ENCODE data around the gene NUDT3. TPM values are rescaled to one million over a fixed set of nuclear protein-coding genes. Genes with fewer than 3 reads are reported as not detected.
A peak's percentile ranks its signal among the peaks of the same experiment; 100 is the strongest.

The NUDT3 gene
- total and polyA plus RNA-seq, 9 of the 15 experiments (the other 6 are each of a cell fraction or from before 2014, with no cell fraction given) = 5.4 to 81.2 (median 56.4) TPM

DNA sequence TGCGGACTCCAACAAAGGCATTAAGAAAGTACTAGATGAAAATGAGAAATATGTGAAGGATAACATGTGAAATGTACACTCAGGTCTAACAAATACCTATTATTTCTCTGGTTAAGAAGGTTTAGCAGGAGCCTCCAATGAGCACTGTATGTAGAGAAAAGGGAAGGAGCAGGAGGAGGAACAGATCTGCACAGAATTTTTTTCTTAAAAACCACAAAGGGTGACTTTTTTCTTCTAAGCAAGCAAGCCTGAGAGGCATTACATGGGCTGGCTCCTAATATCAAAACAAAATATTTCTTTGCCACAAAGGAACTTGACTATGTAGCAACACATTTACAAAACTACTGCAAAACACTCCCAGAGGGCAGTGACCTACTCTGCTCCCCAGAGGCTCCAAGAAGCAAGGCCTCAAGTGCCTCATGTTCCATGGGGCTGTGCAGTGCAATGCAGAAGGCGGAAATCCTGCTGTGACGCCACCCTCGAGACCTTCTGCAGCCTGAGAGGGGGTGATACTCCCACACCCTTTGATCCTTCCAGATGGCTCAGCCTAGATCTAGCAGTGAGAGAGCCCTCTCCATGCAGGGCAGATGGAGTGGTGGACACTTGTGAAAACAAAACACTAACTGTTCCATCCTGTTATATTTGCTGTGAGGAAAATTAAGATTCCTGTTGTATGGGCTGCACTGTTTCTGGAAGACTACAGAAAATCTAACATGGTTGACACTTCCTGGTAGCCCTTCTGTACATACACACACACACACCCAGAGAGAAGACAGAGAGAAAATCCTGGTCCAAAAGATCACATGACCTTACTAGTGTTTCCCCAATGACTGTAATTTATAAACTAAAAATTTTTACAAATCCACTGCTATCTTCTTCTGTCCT, 107.7 kb downstream of the NUDT3 start (continued):
- TF ChIP-seq, protein P1, sequence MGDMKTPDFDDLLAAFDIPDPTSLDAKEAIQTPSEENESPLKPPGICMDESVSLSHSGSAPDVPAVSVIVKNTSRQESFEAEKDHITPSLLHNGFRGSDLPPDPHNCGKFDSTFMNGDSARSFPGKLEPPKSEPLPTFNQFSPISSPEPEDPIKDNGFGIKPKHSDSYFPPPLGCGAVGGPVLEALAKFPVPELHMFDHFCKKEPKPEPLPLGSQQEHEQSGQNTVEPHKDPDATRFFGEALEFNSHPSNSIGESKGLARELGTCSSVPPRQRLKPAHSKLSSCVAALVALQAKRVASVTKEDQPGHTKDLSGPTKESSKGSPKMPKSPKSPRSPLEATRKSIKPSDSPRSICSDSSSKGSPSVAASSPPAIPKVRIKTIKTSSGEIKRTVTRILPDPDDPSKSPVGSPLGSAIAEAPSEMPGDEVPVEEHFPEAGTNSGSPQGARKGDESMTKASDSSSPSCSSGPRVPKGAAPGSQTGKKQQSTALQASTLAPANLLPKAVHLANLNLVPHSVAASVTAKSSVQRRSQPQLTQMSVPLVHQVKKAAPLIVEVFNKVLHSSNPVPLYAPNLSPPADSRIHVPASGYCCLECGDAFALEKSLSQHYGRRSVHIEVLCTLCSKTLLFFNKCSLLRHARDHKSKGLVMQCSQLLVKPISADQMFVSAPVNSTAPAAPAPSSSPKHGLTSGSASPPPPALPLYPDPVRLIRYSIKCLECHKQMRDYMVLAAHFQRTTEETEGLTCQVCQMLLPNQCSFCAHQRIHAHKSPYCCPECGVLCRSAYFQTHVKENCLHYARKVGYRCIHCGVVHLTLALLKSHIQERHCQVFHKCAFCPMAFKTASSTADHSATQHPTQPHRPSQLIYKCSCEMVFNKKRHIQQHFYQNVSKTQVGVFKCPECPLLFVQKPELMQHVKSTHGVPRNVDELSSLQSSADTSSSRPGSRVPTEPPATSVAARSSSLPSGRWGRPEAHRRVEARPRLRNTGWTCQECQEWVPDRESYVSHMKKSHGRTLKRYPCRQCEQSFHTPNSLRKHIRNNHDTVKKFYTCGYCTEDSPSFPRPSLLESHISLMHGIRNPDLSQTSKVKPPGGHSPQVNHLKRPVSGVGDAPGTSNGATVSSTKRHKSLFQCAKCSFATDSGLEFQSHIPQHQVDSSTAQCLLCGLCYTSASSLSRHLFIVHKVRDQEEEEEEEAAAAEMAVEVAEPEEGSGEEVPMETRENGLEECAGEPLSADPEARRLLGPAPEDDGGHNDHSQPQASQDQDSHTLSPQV (IDR thresholded peaks at IDR 0.05) = peak; percentile 93; the same call in 1 of the 2 replicates
- TF ChIP-seq ZNF561 (CRISPR knock-in tag; conservative IDR thresholded peaks at IDR 0.05) = no peak
- no peak for TF ChIP-seq PTTG1 (tag; IDR thresholded peaks at IDR 0.05; ENCODE audit: low read depth)
- TF ChIP-seq ZNF282 (CRISPR knock-in tag; IDR thresholded peaks at IDR 0.05) = no peak
- TF ChIP-seq POLR2AphosphoS2 (IDR thresholded peaks at IDR 0.05; ENCODE audit: low read length) = no peak
- TF ChIP-seq ATF7 (IDR thresholded peaks at IDR 0.05) = no peak
- no peak for TF ChIP-seq KAT7 (CRISPR knock-in tag; IDR thresholded peaks at IDR 0.05; ENCODE audit: borderline replicate concordance)
- TF ChIP-seq ETS2 (tag; IDR thresholded peaks at IDR 0.05; ENCODE audit: borderline replicate concordance, poor library complexity, severe bottlenecking) = no peak
- no peak for TF ChIP-seq ZKSCAN3 (CRISPR knock-in tag; IDR thresholded peaks at IDR 0.05)
- TF ChIP-seq EP300 (IDR thresholded peaks at IDR 0.05; ENCODE audit: low read length) = peak; percentile 73; the same call in 1 of the 2 replicates
- TF ChIP-seq MCM5 (IDR thresholded peaks at IDR 0.05; ENCODE audit: low read depth) = no peak
- TF ChIP-seq ZNF133 (CRISPR knock-in tag; IDR thresholded peaks at IDR 0.05) = no peak
- TF ChIP-seq, protein P2, sequence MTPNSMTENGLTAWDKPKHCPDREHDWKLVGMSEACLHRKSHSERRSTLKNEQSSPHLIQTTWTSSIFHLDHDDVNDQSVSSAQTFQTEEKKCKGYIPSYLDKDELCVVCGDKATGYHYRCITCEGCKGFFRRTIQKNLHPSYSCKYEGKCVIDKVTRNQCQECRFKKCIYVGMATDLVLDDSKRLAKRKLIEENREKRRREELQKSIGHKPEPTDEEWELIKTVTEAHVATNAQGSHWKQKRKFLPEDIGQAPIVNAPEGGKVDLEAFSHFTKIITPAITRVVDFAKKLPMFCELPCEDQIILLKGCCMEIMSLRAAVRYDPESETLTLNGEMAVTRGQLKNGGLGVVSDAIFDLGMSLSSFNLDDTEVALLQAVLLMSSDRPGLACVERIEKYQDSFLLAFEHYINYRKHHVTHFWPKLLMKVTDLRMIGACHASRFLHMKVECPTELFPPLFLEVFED (CRISPR knock-in tag; conservative IDR thresholded peaks at IDR 0.05) = no peak
- TF ChIP-seq SNIP1 (IDR thresholded peaks at IDR 0.05; ENCODE audit: low read depth) = no peak
- TF ChIP-seq, protein P3, sequence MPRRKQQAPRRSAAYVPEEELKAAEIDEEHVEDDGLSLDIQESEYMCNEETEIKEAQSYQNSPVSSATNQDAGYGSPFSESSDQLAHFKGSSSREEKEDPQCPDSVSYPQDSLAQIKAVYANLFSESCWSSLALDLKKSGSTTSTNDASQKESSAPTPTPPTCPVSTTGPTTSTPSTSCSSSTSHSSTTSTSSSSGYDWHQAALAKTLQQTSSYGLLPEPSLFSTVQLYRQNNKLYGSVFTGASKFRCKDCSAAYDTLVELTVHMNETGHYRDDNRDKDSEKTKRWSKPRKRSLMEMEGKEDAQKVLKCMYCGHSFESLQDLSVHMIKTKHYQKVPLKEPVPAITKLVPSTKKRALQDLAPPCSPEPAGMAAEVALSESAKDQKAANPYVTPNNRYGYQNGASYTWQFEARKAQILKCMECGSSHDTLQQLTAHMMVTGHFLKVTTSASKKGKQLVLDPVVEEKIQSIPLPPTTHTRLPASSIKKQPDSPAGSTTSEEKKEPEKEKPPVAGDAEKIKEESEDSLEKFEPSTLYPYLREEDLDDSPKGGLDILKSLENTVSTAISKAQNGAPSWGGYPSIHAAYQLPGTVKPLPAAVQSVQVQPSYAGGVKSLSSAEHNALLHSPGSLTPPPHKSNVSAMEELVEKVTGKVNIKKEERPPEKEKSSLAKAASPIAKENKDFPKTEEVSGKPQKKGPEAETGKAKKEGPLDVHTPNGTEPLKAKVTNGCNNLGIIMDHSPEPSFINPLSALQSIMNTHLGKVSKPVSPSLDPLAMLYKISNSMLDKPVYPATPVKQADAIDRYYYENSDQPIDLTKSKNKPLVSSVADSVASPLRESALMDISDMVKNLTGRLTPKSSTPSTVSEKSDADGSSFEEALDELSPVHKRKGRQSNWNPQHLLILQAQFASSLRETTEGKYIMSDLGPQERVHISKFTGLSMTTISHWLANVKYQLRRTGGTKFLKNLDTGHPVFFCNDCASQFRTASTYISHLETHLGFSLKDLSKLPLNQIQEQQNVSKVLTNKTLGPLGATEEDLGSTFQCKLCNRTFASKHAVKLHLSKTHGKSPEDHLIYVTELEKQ (CRISPR knock-in tag; IDR thresholded peaks at IDR 0.05) = no peak
- no peak for TF ChIP-seq BMI1 (IDR thresholded peaks at IDR 0.05; ENCODE audit: low read length)
- TF ChIP-seq, protein P4, sequence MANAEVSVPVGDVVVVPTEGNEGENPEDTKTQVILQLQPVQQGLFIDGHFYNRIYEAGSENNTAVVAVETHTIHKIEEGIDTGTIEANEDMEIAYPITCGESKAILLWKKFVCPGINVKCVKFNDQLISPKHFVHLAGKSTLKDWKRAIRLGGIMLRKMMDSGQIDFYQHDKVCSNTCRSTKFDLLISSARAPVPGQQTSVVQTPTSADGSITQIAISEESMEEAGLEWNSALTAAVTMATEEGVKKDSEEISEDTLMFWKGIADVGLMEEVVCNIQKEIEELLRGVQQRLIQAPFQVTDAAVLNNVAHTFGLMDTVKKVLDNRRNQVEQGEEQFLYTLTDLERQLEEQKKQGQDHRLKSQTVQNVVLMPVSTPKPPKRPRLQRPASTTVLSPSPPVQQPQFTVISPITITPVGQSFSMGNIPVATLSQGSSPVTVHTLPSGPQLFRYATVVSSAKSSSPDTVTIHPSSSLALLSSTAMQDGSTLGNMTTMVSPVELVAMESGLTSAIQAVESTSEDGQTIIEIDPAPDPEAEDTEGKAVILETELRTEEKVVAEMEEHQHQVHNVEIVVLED (CRISPR knock-in tag; IDR thresholded peaks at IDR 0.05) = no peak
- TF ChIP-seq PPARD (CRISPR knock-in tag; IDR thresholded peaks at IDR 0.05) = no peak
